ENCODE data around the gene MTERF1. TPM values are rescaled to one million over a fixed set of nuclear protein-coding genes. Genes with fewer than 3 reads are reported as not detected.

MTERF1 gene
- total RNA-seq, 1 experiment from 2014 or later, result 13.6 TPM

GRCh38 chr7:91838439-91838838 is 42.1 kb downstream of the MTERF1 start:
- no peaks in the 10 kb centered on the region for H3K4me1 ChIP-seq (ENCODE audit: control insufficient read depth, insufficient read depth, low read length)
- TF ChIP-seq, protein P1, sequence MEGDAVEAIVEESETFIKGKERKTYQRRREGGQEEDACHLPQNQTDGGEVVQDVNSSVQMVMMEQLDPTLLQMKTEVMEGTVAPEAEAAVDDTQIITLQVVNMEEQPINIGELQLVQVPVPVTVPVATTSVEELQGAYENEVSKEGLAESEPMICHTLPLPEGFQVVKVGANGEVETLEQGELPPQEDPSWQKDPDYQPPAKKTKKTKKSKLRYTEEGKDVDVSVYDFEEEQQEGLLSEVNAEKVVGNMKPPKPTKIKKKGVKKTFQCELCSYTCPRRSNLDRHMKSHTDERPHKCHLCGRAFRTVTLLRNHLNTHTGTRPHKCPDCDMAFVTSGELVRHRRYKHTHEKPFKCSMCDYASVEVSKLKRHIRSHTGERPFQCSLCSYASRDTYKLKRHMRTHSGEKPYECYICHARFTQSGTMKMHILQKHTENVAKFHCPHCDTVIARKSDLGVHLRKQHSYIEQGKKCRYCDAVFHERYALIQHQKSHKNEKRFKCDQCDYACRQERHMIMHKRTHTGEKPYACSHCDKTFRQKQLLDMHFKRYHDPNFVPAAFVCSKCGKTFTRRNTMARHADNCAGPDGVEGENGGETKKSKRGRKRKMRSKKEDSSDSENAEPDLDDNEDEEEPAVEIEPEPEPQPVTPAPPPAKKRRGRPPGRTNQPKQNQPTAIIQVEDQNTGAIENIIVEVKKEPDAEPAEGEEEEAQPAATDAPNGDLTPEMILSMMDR (IDR thresholded peaks at IDR 0.05), result no peak
- no peak for TF ChIP-seq POLR2AphosphoS5 (IDR thresholded peaks at IDR 0.05; ENCODE audit: low read depth, low read length)
- no peak for TF ChIP-seq TCF7L2 (IDR thresholded peaks at IDR 0.05; ENCODE audit: low read depth, low read length)
- TF ChIP-seq, protein P2, sequence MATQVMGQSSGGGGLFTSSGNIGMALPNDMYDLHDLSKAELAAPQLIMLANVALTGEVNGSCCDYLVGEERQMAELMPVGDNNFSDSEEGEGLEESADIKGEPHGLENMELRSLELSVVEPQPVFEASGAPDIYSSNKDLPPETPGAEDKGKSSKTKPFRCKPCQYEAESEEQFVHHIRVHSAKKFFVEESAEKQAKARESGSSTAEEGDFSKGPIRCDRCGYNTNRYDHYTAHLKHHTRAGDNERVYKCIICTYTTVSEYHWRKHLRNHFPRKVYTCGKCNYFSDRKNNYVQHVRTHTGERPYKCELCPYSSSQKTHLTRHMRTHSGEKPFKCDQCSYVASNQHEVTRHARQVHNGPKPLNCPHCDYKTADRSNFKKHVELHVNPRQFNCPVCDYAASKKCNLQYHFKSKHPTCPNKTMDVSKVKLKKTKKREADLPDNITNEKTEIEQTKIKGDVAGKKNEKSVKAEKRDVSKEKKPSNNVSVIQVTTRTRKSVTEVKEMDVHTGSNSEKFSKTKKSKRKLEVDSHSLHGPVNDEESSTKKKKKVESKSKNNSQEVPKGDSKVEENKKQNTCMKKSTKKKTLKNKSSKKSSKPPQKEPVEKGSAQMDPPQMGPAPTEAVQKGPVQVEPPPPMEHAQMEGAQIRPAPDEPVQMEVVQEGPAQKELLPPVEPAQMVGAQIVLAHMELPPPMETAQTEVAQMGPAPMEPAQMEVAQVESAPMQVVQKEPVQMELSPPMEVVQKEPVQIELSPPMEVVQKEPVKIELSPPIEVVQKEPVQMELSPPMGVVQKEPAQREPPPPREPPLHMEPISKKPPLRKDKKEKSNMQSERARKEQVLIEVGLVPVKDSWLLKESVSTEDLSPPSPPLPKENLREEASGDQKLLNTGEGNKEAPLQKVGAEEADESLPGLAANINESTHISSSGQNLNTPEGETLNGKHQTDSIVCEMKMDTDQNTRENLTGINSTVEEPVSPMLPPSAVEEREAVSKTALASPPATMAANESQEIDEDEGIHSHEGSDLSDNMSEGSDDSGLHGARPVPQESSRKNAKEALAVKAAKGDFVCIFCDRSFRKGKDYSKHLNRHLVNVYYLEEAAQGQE (IDR thresholded peaks at IDR 0.05; ENCODE audit: insufficient read depth in 1 of 2, low read depth in 2 of 2, low read length in 1 of 2), result no peak
- no peak for TF ChIP-seq SIN3A (IDR thresholded peaks at IDR 0.05; ENCODE audit: borderline replicate concordance, insufficient read depth, low read depth, low read length)
- H3K4me3 ChIP-seq (ENCODE audit: low read depth in 2 of 2, low read length in 2 of 2), result no peak overlapping the region
- no peak overlapping the region for H3K27ac ChIP-seq (ENCODE audit: low read length)
- ChIA-PET POLR2A (no interaction called here), CTCF (no interaction called here)
- intact Hi-C loops (cut with micrococcal nuclease; ENCODE audit: unreplicated experiment) (no loop called here), in situ Hi-C loops (cut with HindIII; ENCODE audit: low pct_unique_long_range_greater_than_20kb, low sequenced_read_pairs) (no loop called here)
- no TSS peak for BruUV-seq (replicated peaks)
- no peaks in the 10 kb centered on the region for H3K27me3 ChIP-seq (ENCODE audit: control insufficient read depth, insufficient read depth, low read length)
- H3K36me3 ChIP-seq (ENCODE audit: control insufficient read depth, insufficient read depth, low read length), result no peaks in the 10 kb centered on the region
- ATAC-seq (no peak), DNase-seq (ENCODE audit: low read depth, low spot score) (no peak)
- no peaks in the 10 kb centered on the region for H3K9me3 ChIP-seq (ENCODE audit: control insufficient read depth, insufficient read depth, low read depth, low read length)

DNA sequence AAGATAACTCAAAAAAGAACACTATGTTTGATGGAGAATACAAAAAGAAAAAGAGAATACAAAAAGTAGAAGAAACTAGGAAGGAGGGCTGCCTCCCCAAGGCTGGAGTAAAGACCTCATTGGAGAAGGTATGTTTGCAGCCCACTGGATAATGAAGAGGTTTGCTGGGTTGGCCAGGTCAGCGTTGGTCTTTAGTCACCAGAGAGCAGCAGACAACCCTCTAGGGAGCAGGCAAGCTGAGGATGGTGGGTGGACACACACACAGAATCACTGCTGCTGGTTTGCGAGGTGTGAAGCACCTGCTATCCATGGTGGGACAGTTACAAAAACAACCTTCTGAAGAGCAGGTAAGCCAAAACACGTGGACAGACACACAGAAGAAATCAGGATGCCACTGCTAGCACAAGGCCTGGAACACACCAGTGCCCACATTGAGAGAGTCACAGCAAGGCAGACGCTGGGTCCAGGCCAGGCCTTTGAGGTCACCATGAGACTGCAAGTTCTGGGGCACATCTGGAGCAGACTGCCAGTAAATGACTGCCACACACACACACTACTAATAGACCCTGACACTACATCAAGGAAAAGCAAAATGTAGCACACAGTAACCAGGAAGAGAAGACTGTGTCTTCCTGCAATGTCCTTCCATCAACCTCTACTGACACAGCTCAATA is 43.0 kb downstream of the MTERF1 start:
- CTCF ChIA-PET, result no interaction called here
- Histone ChIP-seq H3K27ac (ENCODE audit: low read length) (no peak overlapping the region), H3K9me3 (ENCODE audit: control insufficient read depth, insufficient read depth, low read depth, low read length) (no peaks in the 10 kb centered on the region), H3K27me3 (ENCODE audit: control insufficient read depth, insufficient read depth, low read length) (no peaks in the 10 kb centered on the region), H3K36me3 (ENCODE audit: control insufficient read depth, insufficient read depth, low read length) (no peaks in the 10 kb centered on the region), H3K4me1 (ENCODE audit: control insufficient read depth, insufficient read depth, low read length) (no peaks in the 10 kb centered on the region), H3K4me3 (ENCODE audit: low read depth in 2 of 2, low read length in 2 of 2) (no peak overlapping the region)
- POLR2A ChIA-PET, result no interaction called here
- intact Hi-C loops (cut with micrococcal nuclease; ENCODE audit: unreplicated experiment) (no loop called here), in situ Hi-C loops (cut with HindIII; ENCODE audit: low pct_unique_long_range_greater_than_20kb, low sequenced_read_pairs) (no loop called here)
- TF ChIP-seq, protein P1 (IDR thresholded peaks at IDR 0.05), result no peak
- TF ChIP-seq, protein P2 (IDR thresholded peaks at IDR 0.05; ENCODE audit: insufficient read depth in 1 of 2, low read depth in 2 of 2, low read length in 1 of 2), result no peak
- TF ChIP-seq POLR2AphosphoS5 (IDR thresholded peaks at IDR 0.05; ENCODE audit: low read depth, low read length), result no peak
- no peak for TF ChIP-seq SIN3A (IDR thresholded peaks at IDR 0.05; ENCODE audit: borderline replicate concordance, insufficient read depth, low read depth, low read length)
- TF ChIP-seq TCF7L2 (IDR thresholded peaks at IDR 0.05; ENCODE audit: low read depth, low read length), result no peak
- no peak for DNase-seq (ENCODE audit: low read depth, low spot score)
- no peak for ATAC-seq
- BruUV-seq (replicated peaks), result no TSS peak
